ENCODE results near the gene GLI3.
"Not testable (repeated sequence)": the region's sequence is repeated elsewhere in the genome, so short reads cannot be mapped to it uniquely, and the experiment has no call there.

GLI3 gene

GRCh38 chr7:42210333-42210732, 26.7 kb downstream of the GLI3 start:
- no peak for DNase-seq

- DNase-seq = not testable (repeated sequence)
Observed at GRCh38 chr7:42209085-42209484, 27.9 kb downstream of the GLI3 start.

- DNase-seq = no peak
Observed at GRCh38 chr7:42208572-42208971, 28.4 kb downstream of the GLI3 start.

GRCh38 chr7:42207420-42207819, 29.6 kb downstream of the GLI3 start:
- no peak for DNase-seq

- no peak for DNase-seq
Observed at GRCh38 chr7:42203336-42203735, 33.7 kb downstream of the GLI3 start.

- DNase-seq = no peak
Observed at GRCh38 chr7:42202601-42203000, 34.4 kb downstream of the GLI3 start.

- DNase-seq = no peak
Observed at GRCh38 chr7:42198974-42199668, 37.9 kb downstream of the GLI3 start.

- DNase-seq = no peak
Observed at GRCh38 chr7:42198296-42198695, 38.7 kb downstream of the GLI3 start.

- DNase-seq = no peak
Observed at GRCh38 chr7:42197451-42197850, 39.6 kb downstream of the GLI3 start.

GRCh38 chr7:42194238-42194637, 42.8 kb downstream of the GLI3 start:
- no peak for DNase-seq

- DNase-seq = no peak
Observed at GRCh38 chr7:42193471-42194129, 43.4 kb downstream of the GLI3 start.

- no peak for DNase-seq
Observed at GRCh38 chr7:42192851-42193461, 44.1 kb downstream of the GLI3 start.

GRCh38 chr7:42192066-42192465, 44.9 kb downstream of the GLI3 start:
- no peak for DNase-seq

- no peak for DNase-seq
Observed at GRCh38 chr7:42189535-42189934, 47.5 kb downstream of the GLI3 start.

GRCh38 chr7:42186151-42186550, 50.9 kb downstream of the GLI3 start:
- DNase-seq = no peak

GRCh38 chr7:42185726-42186125, 51.3 kb downstream of the GLI3 start:
- DNase-seq = no peak

- no peak for DNase-seq
Observed at GRCh38 chr7:42183547-42183946, 53.5 kb downstream of the GLI3 start.

- DNase-seq = no peak
Observed at GRCh38 chr7:42181566-42181965, 55.4 kb downstream of the GLI3 start.

GRCh38 chr7:42180806-42181205, 56.2 kb downstream of the GLI3 start:
- DNase-seq = no peak

- DNase-seq = no peak
Observed at GRCh38 chr7:42176724-42177101, 60.3 kb downstream of the GLI3 start.

GRCh38 chr7:42175834-42176723, 60.9 kb downstream of the GLI3 start:
- no peak for DNase-seq

GRCh38 chr7:42174391-42174912, 62.6 kb downstream of the GLI3 start:
- DNase-seq = no peak

- no peak for DNase-seq
Observed at GRCh38 chr7:42170724-42171123, 66.3 kb downstream of the GLI3 start.
